Islet of Langerhans (tissue), 1 donor: ENCODE data around the gene UGT1A7.
"Not testable (repeated sequence)": the region's sequence is repeated elsewhere in the genome, so short reads cannot be mapped to it uniquely, and the experiment has no call there.

Source experiments
- FAIRE-seq: peaks from one replicate; lab custom pipeline; 2011; peaks lifted over from hg19 to GRCh38; lab: Jason Lieb, UNC

The UGT1A7 gene

GRCh38 chr2:233684640-233685039 is 2.9 kb downstream of the UGT1A7 start:
- no peak for FAIRE-seq

- no peak for FAIRE-seq
These were observed 5.2 kb downstream of the UGT1A7 start for GRCh38 chr2:233686928-233687327.

- no peak for FAIRE-seq
These were observed 6.6 kb downstream of the UGT1A7 start for GRCh38 chr2:233688341-233688740.

GRCh38 chr2:233689031-233689430 is 7.3 kb downstream of the UGT1A7 start:
- no peak for FAIRE-seq

- no peak for FAIRE-seq
These were observed 7.8 kb downstream of the UGT1A7 start for GRCh38 chr2:233689501-233689900.

GRCh38 chr2:233690444-233690843 is 8.7 kb downstream of the UGT1A7 start:
- FAIRE-seq: no peak

GRCh38 chr2:233691443-233692433 is 10.0 kb downstream of the UGT1A7 start:
- FAIRE-seq: no peak

- no peak for FAIRE-seq
These were observed 10.9 kb downstream of the UGT1A7 start, which contains the start of gene UGT1A6 for GRCh38 chr2:233692648-233693047. Gene UGT1A6 (plus strand): TSS chr2:233692890. CDS start chr2:233693005, 115 bp downstream.

- FAIRE-seq: no peak
These were observed 12.3 kb downstream of the UGT1A7 start for GRCh38 chr2:233693963-233694362.

- no peak for FAIRE-seq
These were observed 17.0 kb downstream of the UGT1A7 start for GRCh38 chr2:233698740-233699139.

- no peak for FAIRE-seq
These were observed 17.8 kb downstream of the UGT1A7 start for GRCh38 chr2:233699424-233700027.

GRCh38 chr2:233700028-233700635 is 18.4 kb downstream of the UGT1A7 start:
- FAIRE-seq: peak; percentile 76

GRCh38 chr2:233700842-233701241 is 19.1 kb downstream of the UGT1A7 start:
- not testable (repeated sequence) for FAIRE-seq

GRCh38 chr2:233702238-233702637 is 20.5 kb downstream of the UGT1A7 start:
- FAIRE-seq: no peak

GRCh38 chr2:233705911-233706506 is 24.3 kb downstream of the UGT1A7 start:
- no peak for FAIRE-seq

GRCh38 chr2:233706720-233707119 is 25.0 kb downstream of the UGT1A7 start:
- no peak for FAIRE-seq

GRCh38 chr2:233707940-233708644 is 26.4 kb downstream of the UGT1A7 start:
- no peak for FAIRE-seq

GRCh38 chr2:233708942-233709341 is 27.2 kb downstream of the UGT1A7 start:
- no peak for FAIRE-seq

- no peak for FAIRE-seq
These were observed 29.8 kb downstream of the UGT1A7 start for GRCh38 chr2:233711312-233712008.

- FAIRE-seq: no peak
These were observed 31.0 kb downstream of the UGT1A7 start, which contains the start of gene UGT1A5 for GRCh38 chr2:233712611-233713261. Gene UGT1A5 (plus strand): TSS chr2:233712907. CDS start chr2:233712992, 85 bp downstream.

- FAIRE-seq: no peak
These were observed 31.5 kb downstream of the UGT1A7 start for GRCh38 chr2:233713262-233713615.
